B cell (primary cell): Measurements from ENCODE around the gene ZNF286A.
"Not testable (repeated sequence)": the region's sequence is repeated elsewhere in the genome, so short reads cannot be mapped to it uniquely, and the experiment has no call there.

ENCODE experiments used
- EZH2 ChIP-seq: IDR thresholded peaks from 2 replicates; pipeline ENCODE4 v1.6.1; 2012; ENCODE audit warnings: borderline replicate concordance, low read depth, mild to moderate bottlenecking, moderate library complexity, low read length; ENCODE audit not compliant: insufficient read depth, poor library complexity, severe bottlenecking
- TF ChIP-seq, protein P1 (sequence below): fragments of 200-600 bp; IDR thresholded peaks from one replicate; pipeline ENCODE4 v1.8.0; 2022; ENCODE audit warnings: antibody characterized with exemption, mild to moderate bottlenecking

DNA sequence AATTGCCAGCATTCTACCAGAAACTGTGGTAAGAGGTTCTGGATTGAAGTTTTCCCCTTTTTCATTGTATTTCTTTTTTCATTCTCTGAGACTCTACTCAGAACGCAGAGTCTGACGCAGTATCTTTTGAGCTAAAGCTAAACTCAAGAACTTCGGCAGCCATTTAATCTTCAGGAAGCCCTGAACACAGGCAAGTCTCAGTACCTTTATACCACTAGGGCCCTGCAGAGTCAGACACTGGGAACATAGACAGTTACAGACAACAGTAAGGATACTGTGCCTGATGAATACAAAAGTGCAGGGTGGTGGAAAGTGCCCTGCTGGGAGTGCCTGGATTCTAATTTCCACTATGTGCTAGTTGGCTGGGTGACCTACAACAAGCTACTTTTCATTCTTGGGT, 16.4 kb upstream of the ZNF286A start:
- not testable (repeated sequence) for TF ChIP-seq EZH2
- TF ChIP-seq, protein P1, sequence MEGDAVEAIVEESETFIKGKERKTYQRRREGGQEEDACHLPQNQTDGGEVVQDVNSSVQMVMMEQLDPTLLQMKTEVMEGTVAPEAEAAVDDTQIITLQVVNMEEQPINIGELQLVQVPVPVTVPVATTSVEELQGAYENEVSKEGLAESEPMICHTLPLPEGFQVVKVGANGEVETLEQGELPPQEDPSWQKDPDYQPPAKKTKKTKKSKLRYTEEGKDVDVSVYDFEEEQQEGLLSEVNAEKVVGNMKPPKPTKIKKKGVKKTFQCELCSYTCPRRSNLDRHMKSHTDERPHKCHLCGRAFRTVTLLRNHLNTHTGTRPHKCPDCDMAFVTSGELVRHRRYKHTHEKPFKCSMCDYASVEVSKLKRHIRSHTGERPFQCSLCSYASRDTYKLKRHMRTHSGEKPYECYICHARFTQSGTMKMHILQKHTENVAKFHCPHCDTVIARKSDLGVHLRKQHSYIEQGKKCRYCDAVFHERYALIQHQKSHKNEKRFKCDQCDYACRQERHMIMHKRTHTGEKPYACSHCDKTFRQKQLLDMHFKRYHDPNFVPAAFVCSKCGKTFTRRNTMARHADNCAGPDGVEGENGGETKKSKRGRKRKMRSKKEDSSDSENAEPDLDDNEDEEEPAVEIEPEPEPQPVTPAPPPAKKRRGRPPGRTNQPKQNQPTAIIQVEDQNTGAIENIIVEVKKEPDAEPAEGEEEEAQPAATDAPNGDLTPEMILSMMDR, result not testable (repeated sequence)
